SJCRH30 (cell line): ENCODE results near the gene CBR3. TPM values are rescaled to one million over a fixed set of nuclear protein-coding genes. Genes with fewer than 3 reads are reported as not detected.

ENCODE experiments used
- DNase-seq, 2 experiments: peaks; one replicate each; pipeline ENCODE4 v3.0.0-alpha.2; 2015 to 2020
- H3K27ac ChIP-seq: fragments of 250-450 bp; sonication (Bioruptor Pico); 2 replicates; pipeline ENCODE4 v1.5.1; 2020; ENCODE audit warnings: mild to moderate bottlenecking, moderate library complexity
- H3K27me3 ChIP-seq: fragments of 250-450 bp; sonication (Bioruptor Pico); 2 replicates; pipeline ENCODE4 v1.5.1; 2020; ENCODE audit warnings: mild to moderate bottlenecking, moderate library complexity
- H3K36me3 ChIP-seq: fragments of 250-450 bp; sonication (Bioruptor Pico); 2 replicates; pipeline ENCODE4 v1.5.1; 2020; ENCODE audit warnings: mild to moderate bottlenecking, moderate library complexity
- H3K4me1 ChIP-seq: fragments of 250-450 bp; sonication (Bioruptor Pico); 2 replicates; pipeline ENCODE4 v1.5.1; 2020; ENCODE audit warnings: mild to moderate bottlenecking, moderate library complexity
- H3K4me3 ChIP-seq: fragments of 250-450 bp; sonication (Bioruptor Pico); 2 replicates; pipeline ENCODE4 v1.5.1; 2020; ENCODE audit warnings: mild to moderate bottlenecking, moderate library complexity
- H3K9me3 ChIP-seq: fragments of 250-450 bp; sonication (Bioruptor Pico); replicated peaks from 2 replicates; pipeline ENCODE4 v1.5.1; 2020; ENCODE audit warnings: mild to moderate bottlenecking, moderate library complexity
- total RNA-seq: library from RNA; depleted of rRNA; stranded (reverse); fragments of >200 nt; shearing (Covaris generic); gene quantifications from 2 replicates; pipeline ENCODE4 v1.2.3, GENCODE V29; 2014

CBR3 gene
- total RNA-seq, 1 experiment from 2014 or later, result 2.4 TPM

- peak overlapping the region; percentile 58 for H3K4me3 ChIP-seq
- no peaks in the 10 kb centered on the region for H3K9me3 ChIP-seq
- no peaks in the 10 kb centered on the region for H3K27me3 ChIP-seq
- no peak overlapping the region for H3K27ac ChIP-seq
- H3K36me3 ChIP-seq, result no peaks in the 10 kb centered on the region
- DNase-seq, result no peak
- H3K4me1 ChIP-seq, result no peaks in the 10 kb centered on the region
These were observed 20.9 kb downstream of the CBR3 start for GRCh38 chr21:36155603-36156338.

DNA sequence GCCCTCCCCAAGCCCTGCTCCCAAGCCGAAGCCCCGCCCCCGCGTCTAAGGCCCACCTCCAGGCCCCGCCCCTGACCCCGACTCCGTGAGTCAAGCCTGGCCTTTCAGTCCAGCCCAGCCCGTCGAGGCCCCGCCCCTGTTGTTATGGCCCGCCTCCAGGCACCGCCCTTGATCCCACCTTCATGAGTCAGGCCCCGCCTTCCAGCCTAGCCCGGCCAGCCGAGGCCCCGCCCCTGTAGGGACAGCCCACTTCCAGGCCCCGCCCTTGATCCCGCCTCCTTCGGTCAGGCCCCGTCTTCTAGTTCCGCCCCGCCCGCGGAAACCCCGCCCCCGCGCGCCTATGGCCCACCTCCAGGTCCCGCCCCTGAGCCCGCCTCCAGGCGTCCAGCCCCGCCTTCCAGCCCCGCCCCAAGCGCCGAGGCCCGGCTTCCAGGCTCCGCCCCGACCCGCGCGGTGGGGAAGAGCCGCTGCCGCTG is 21.5 kb downstream of the CBR3 start:
- Histone ChIP-seq H3K36me3 (no peaks in the 10 kb centered on the region), H3K4me3 (peak overlapping the region; percentile 77), H3K4me1 (no peaks in the 10 kb centered on the region), H3K9me3 (no peaks in the 10 kb centered on the region), H3K27me3 (no peaks in the 10 kb centered on the region), H3K27ac (no peak overlapping the region)
- DNase-seq, result peak; percentile 99 to 100

GRCh38 chr21:36156815-36157670 is 22.2 kb downstream of the CBR3 start, which contains the start of gene DOP1B:
Gene DOP1B, plus strand, starts transcription at chr21:36156824. Its CDS starts 7,910 bp downstream, at chr21:36164734.
- Histone ChIP-seq H3K36me3 (no peaks in the 10 kb centered on the region), H3K4me3 (peak within 1 kb of the TSS; percentile 77), H3K9me3 (no peaks in the 10 kb centered on the region), H3K4me1 (no peaks in the 10 kb centered on the region), H3K27me3 (no peaks in the 10 kb centered on the region), H3K27ac (no peak within 1 kb of the TSS)
- peak; percentile 42 to 57 for DNase-seq

DNA sequence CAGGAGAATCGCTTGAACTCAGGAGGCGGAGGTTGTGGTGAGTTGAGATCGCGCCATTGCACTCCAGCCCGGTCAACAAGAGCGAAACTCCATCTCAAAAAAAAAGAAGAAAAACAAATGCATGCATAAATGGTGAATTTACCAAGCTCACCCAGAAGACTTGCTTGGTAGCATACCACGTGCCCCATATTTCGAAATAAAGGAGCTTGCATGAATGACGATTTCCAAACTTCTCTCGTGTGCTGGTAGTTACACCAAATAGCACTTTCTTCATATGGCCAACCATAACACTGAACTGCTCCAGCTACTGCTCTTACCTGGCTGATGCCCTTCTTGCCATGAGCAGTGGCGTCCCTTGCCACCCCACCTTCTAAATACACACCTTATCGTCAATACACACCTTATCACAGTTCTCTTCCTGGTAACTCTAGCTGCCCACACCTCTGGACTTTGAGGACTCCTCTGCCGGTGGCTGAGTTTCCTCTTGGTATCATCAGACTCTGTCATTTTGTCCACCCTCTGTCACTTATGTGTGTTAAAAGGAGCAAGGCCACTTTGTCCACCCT is 24.6 kb downstream of the CBR3 start:
- DNase-seq, result no peak
- no peak overlapping the region for H3K27ac ChIP-seq
- H3K4me3 ChIP-seq, result no peak overlapping the region
- no peaks in the 10 kb centered on the region for H3K36me3 ChIP-seq
- H3K4me1 ChIP-seq, result peaks cover 10% of the 10 kb centered on the region
- no peaks in the 10 kb centered on the region for H3K9me3 ChIP-seq
- no peaks in the 10 kb centered on the region for H3K27me3 ChIP-seq

DNA sequence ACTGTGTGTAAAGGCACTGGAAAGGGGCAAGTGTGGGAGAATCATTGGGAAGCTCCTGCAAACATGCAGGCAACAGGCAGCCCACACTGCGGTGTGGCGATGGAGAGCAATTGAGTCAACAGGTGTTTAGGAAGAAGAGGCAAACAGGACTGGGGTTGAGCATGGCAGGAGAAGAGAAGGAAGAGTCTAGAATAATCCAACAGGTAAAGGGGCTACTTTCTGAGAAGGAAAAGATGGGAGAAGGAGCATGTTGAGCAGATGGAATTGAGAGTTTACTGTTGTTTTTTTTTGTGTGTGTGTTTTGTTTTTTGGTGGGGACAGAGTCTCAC is 25.9 kb downstream of the CBR3 start:
- H3K9me3 ChIP-seq, result no peaks in the 10 kb centered on the region
- H3K4me3 ChIP-seq, result no peak overlapping the region
- DNase-seq, result no peak
- peaks cover 12% of the 10 kb centered on the region for H3K4me1 ChIP-seq
- H3K27ac ChIP-seq, result no peak overlapping the region
- H3K36me3 ChIP-seq, result no peaks in the 10 kb centered on the region
- H3K27me3 ChIP-seq, result no peaks in the 10 kb centered on the region

DNA sequence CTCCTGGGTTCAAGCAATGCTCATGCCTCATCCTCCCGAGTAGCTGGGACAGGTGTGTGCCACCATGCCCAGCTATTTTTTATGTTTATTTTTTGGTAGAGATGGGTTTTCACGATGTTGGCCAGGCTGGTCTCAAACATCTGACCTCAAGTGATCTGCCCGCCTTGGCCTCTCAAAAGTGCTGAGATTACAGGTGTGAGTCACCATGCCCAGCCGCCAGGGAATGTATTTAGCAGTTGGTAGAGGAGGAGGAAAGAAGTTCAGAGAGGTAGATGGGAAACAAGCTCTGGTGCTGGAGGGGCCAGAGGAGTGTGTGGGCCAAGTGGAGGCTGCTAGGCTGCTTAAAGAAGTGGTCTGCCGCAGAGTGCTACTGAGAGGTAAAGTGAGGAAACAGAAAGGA is 27.8 kb downstream of the CBR3 start:
- Histone ChIP-seq H3K27ac (no peak overlapping the region), H3K4me3 (no peak overlapping the region), H3K27me3 (no peaks in the 10 kb centered on the region), H3K9me3 (no peaks in the 10 kb centered on the region), H3K4me1 (peaks cover 12% of the 10 kb centered on the region), H3K36me3 (no peaks in the 10 kb centered on the region)
- DNase-seq, result no peak

GRCh38 chr21:36163750-36164741 is 29.2 kb downstream of the CBR3 start:
- H3K9me3 ChIP-seq, result no peaks in the 10 kb centered on the region
- peaks cover 12% of the 10 kb centered on the region for H3K4me1 ChIP-seq
- peak in 1 of 2 experiments; percentile 41 for DNase-seq
- H3K27ac ChIP-seq, result peak overlapping the region; percentile 11; the same call in 1 of the 2 replicates
- H3K4me3 ChIP-seq, result no peak overlapping the region
- no peaks in the 10 kb centered on the region for H3K27me3 ChIP-seq
- H3K36me3 ChIP-seq, result no peaks in the 10 kb centered on the region

DNA sequence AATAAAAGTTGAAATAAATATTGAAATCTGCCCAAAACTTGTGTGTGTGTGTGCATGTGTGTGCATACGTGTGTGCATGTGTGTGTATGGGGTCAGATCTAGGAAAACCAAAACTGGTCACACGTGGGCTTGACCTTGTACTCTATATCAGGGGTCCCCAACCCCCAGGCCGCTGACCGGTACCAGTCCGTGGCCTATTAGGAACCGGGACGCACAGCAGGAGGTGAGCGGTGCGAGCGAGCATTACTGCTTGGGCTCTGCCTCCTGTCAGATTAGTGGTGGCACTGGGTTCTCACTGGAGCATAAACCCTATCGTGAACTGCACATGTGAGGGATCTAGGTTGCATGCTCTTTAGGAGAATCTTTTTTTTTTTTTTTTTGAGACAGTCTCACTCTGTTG is 30.5 kb downstream of the CBR3 start:
- Histone ChIP-seq H3K9me3 (no peaks in the 10 kb centered on the region), H3K4me3 (no peak overlapping the region), H3K27me3 (no peaks in the 10 kb centered on the region), H3K4me1 (peaks cover 12% of the 10 kb centered on the region), H3K27ac (no peak overlapping the region), H3K36me3 (no peaks in the 10 kb centered on the region)
- no peak for DNase-seq

DNA sequence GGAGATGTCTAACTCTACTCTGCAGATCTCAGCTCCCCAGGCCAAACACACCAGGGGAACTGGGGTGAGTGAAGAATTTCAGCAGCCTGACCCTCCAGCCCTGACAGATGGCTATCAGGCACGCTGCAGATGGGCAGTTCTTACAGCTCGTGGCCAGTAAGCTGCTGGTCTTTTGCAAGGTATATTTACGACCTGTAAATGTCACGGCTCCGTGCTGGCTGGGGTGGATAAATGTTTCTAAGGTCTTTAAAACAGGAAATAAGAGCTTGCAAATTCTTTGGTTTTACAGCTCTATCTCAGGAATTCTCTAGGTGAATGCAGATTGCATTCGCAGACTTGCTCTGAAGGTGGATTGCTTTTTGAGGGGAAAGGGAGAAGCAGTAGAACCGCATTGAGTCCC is 31.8 kb downstream of the CBR3 start:
- Histone ChIP-seq H3K4me1 (peaks cover 12% of the 10 kb centered on the region), H3K36me3 (no peaks in the 10 kb centered on the region), H3K27me3 (no peaks in the 10 kb centered on the region), H3K27ac (no peak overlapping the region), H3K4me3 (no peak overlapping the region), H3K9me3 (no peaks in the 10 kb centered on the region)
- no peak for DNase-seq

DNA sequence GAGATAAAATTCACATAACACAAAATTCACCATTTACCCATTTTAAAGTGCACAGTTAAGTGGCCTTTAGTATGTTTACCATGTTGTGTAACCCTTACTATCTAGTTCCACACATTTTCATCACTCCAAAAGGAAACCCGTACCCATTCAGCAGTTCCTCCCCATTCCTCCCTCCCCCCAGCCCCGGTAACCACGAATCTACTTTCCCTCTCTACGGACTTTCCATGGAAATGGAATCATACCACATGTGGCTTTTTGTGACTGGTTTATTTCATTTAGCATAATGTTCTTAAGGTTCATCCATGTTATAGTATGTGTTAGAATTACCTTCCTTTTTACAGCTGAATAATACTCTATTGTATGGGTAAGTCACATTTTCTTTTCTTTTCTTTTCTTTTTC is 32.7 kb downstream of the CBR3 start:
- H3K4me3 ChIP-seq, result no peak overlapping the region
- DNase-seq, result no peak
- peaks cover 12% of the 10 kb centered on the region for H3K4me1 ChIP-seq
- no peak overlapping the region for H3K27ac ChIP-seq
- no peaks in the 10 kb centered on the region for H3K36me3 ChIP-seq
- H3K9me3 ChIP-seq, result no peaks in the 10 kb centered on the region
- no peaks in the 10 kb centered on the region for H3K27me3 ChIP-seq

DNA sequence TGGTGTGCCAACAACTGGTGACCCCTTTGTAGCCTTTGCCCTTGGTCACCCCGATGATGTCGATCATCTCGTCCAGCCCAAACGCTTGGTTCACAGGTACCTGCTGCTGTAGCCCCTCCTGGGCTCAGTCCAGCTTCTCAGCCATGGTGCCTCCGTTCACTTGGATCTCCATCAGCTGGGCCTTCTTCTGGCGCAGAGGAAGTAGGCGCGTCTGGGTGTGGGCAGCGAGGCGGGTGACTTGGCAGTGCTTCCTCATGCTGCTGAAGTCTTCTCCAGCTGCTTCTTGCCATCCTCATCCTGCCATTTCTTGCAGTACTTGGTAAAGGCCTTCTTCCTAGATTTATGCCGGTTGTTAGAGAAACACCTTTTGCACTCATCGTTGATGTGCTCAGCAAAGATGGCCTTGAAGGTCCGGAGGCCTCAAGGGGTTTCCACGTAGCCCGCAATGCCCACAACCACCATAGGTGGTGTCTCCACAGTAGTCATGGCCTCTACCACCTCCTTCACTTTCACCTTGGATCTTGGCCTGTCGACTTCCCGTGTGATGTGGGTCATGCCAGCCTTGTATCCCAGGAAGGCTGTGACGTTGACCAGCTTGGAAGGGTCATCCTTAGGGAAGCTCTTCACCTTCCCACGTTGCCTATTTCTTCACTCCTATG is 34.7 kb downstream of the CBR3 start:
- peaks cover under 1% of the 10 kb centered on the region; the same call in 1 of the 2 replicates for H3K4me1 ChIP-seq
- no peaks in the 10 kb centered on the region for H3K27me3 ChIP-seq
- no peak overlapping the region for H3K27ac ChIP-seq
- no peaks in the 10 kb centered on the region for H3K36me3 ChIP-seq
- DNase-seq, result no peak
- no peak overlapping the region for H3K4me3 ChIP-seq
- no peaks in the 10 kb centered on the region for H3K9me3 ChIP-seq

GRCh38 chr21:36170823-36171222 is 35.9 kb downstream of the CBR3 start:
- H3K4me1 ChIP-seq, result no peaks in the 10 kb centered on the region
- H3K4me3 ChIP-seq, result no peak overlapping the region
- DNase-seq, result no peak
- no peaks in the 10 kb centered on the region for H3K27me3 ChIP-seq
- H3K9me3 ChIP-seq, result no peaks in the 10 kb centered on the region
- no peaks in the 10 kb centered on the region for H3K36me3 ChIP-seq
- H3K27ac ChIP-seq, result no peak overlapping the region

GRCh38 chr21:36171336-36171735 is 36.5 kb downstream of the CBR3 start:
- Histone ChIP-seq H3K36me3 (no peaks in the 10 kb centered on the region), H3K4me1 (no peaks in the 10 kb centered on the region), H3K9me3 (no peaks in the 10 kb centered on the region), H3K27ac (no peak overlapping the region), H3K27me3 (no peaks in the 10 kb centered on the region), H3K4me3 (no peak overlapping the region)
- DNase-seq, result no peak
